ENCODE data around the gene TUG1. TPM values are rescaled to one million over a fixed set of nuclear protein-coding genes. Genes with fewer than 3 reads are reported as not detected.

TUG1 gene
- total and polyA plus RNA-seq, 12 donors = 33.3 to 90.5 (median 54.0) TPM

DNA sequence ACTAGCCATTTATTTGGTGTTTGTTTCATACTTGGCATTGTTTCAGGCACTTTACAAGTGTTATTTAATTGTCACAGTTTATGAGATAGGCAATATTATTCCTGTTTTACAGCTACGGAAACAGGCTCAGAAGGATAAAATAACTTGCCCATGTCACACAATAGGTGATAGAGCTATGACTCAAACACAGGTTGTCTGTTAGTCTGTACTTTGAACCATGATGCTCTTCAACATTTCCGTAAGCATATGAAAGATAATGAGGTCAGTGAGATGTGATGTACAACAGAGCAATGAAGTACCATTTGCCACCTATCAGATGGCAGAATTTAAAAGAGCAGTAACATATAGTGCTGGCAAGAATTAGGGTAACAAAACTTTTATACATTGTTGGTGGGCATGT is 15.3 kb downstream of the TUG1 start:
- H3K9me3 ChIP-seq (replicated peaks in 1 of 3) = no peaks in the 10 kb centered on the region
- intact Hi-C loops (cut with DNase I) = no loop called here
- no peak overlapping the region for H3K27ac ChIP-seq
- H3K27me3 ChIP-seq = no peaks in the 10 kb centered on the region
- H3K4me1 ChIP-seq (replicated peaks in 1 of 2) = no peaks in the 10 kb centered on the region
- DNase-seq = no peak
- no peaks in the 10 kb centered on the region for H3K36me3 ChIP-seq (replicated peaks in 1 of 2)
- H3K4me3 ChIP-seq = no peak overlapping the region
- 84 to 93% (median 88%) methylated on average over 2 of the region's 2 CpGs for WGBS, 4 donors
- no peak for TF ChIP-seq POLR2A (IDR thresholded peaks at IDR 0.05)
- TF ChIP-seq, protein P1, sequence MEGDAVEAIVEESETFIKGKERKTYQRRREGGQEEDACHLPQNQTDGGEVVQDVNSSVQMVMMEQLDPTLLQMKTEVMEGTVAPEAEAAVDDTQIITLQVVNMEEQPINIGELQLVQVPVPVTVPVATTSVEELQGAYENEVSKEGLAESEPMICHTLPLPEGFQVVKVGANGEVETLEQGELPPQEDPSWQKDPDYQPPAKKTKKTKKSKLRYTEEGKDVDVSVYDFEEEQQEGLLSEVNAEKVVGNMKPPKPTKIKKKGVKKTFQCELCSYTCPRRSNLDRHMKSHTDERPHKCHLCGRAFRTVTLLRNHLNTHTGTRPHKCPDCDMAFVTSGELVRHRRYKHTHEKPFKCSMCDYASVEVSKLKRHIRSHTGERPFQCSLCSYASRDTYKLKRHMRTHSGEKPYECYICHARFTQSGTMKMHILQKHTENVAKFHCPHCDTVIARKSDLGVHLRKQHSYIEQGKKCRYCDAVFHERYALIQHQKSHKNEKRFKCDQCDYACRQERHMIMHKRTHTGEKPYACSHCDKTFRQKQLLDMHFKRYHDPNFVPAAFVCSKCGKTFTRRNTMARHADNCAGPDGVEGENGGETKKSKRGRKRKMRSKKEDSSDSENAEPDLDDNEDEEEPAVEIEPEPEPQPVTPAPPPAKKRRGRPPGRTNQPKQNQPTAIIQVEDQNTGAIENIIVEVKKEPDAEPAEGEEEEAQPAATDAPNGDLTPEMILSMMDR (IDR thresholded peaks at IDR 0.05) = no peak

DNA sequence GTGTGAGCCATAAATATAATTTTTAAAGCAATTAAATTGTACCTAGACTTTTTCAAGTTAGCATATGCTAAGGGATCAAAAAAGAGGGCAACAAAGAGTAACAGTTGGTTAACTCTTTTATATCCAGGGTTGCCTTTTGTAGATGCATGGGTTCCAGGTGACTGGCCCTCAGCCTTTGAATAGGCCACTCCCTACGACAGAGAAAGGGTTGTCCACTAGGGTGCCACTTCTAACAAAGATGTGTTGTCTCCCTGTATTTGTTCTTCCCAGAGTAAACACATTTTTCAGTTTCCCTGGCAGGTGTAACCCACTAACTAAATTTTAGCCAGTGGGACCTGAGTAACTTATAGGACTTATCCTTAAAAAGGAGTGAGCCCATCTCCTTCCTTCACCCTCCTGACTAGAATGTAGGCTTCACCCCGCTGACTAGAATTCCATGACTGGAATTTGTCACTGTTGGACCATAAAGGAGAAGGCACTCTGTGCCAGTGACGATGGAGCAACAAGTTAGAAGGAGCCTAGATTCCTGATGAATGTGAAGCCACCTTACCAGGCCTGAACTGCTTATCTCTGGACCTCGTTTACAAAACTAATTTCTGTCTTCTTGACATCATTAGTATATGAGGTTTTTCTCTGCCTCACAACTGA is 16.6 kb downstream of the TUG1 start:
- Histone ChIP-seq H3K27me3 (no peaks in the 10 kb centered on the region), H3K4me3 (no peak overlapping the region), H3K27ac (no peak overlapping the region), H3K4me1 (replicated peaks in 1 of 2) (no peaks in the 10 kb centered on the region), H3K9me3 (replicated peaks in 1 of 3) (no peaks in the 10 kb centered on the region), H3K36me3 (replicated peaks in 1 of 2) (no peaks in the 10 kb centered on the region)
- intact Hi-C loops (cut with DNase I) = no loop called here
- WGBS, 4 donors = 79 to 83% (median 81%) methylated on average over 3 to 4 of the region's 4 CpGs
- no peak for DNase-seq
- TF ChIP-seq, protein P1 (IDR thresholded peaks at IDR 0.05) = no peak
- no peak for TF ChIP-seq POLR2A (IDR thresholded peaks at IDR 0.05)

DNA sequence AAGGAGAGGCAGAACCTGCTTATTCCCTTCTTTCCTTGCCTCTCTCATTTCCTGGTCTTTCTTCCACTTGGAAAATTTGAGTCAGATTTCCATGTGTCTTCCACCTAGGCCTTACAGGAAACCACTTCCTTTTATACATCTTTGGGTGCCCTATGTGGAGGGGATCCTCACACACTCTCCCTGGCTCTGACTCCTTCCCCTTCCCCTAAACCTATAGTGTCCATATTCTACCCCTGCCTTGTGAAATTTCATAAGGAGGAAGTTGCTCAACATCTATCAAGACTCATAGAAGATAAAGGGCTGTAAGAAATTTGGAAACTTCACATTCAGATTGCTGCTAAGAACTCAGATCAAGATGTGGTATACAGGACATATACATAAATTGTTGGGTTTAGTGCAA is 20.4 kb downstream of the TUG1 start:
- Histone ChIP-seq H3K36me3 (replicated peaks in 1 of 2) (no peaks in the 10 kb centered on the region), H3K27me3 (no peaks in the 10 kb centered on the region), H3K9me3 (replicated peaks in 1 of 3) (no peaks in the 10 kb centered on the region), H3K27ac (no peak overlapping the region), H3K4me3 (no peak overlapping the region), H3K4me1 (replicated peaks in 1 of 2) (peaks cover 0 to 6% of the 10 kb centered on the region in 2 donors)
- DNase-seq = no peak
- intact Hi-C loops (cut with DNase I) = no loop called here
- TF ChIP-seq POLR2A (IDR thresholded peaks at IDR 0.05) = no peak
- TF ChIP-seq, protein P1 (IDR thresholded peaks at IDR 0.05) = no peak

DNA sequence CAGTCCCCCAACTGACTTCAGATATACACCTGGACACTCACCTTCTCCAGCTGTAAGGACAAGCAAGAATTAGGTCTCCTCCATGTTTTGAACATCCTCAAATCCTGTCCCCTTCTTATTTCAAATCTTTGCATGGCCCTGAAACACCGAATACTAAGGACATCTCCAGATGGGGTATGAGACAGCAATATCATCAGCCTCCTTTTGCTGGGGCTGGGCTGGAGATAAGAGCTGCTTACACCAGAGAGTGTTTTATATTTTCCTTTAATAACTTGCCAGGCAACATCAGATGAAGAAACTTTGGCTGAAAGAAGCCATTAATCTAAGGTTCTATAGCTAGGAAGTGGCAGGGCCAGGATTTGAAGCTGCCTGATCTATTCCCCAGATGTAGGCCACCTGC is 21.6 kb downstream of the TUG1 start:
- DNase-seq = no peak
- Histone ChIP-seq H3K27me3 (no peaks in the 10 kb centered on the region), H3K27ac (no peak overlapping the region), H3K9me3 (replicated peaks in 1 of 3) (no peaks in the 10 kb centered on the region), H3K4me3 (no peak overlapping the region), H3K36me3 (replicated peaks in 1 of 2) (no peaks in the 10 kb centered on the region), H3K4me1 (replicated peaks in 1 of 2) (peaks cover 0 to 6% of the 10 kb centered on the region in 2 donors)
- 29 to 75% (median 52%) methylated on average over 1 of the region's 1 CpG for WGBS, 4 donors
- intact Hi-C loops (cut with DNase I) = no loop called here
- no peak for TF ChIP-seq POLR2A (IDR thresholded peaks at IDR 0.05)
- TF ChIP-seq, protein P1 (IDR thresholded peaks at IDR 0.05) = no peak

Measured in adrenal gland (tissue), 12 donors.